K562 (cell line): ENCODE results near the gene SET. TPM values are rescaled to one million over a fixed set of nuclear protein-coding genes. Genes with fewer than 3 reads are reported as not detected.

Experiments
- ASH1L ChIP-seq: fragments of 450-650 bp; IDR thresholded peaks from 2 replicates; pipeline ENCODE4 v1.6.1; 2018; ENCODE audit warnings: borderline replicate concordance, mild to moderate bottlenecking, low read depth; ENCODE audit not compliant: partially characterized antibody
- DLX4 ChIP-seq: fragments of 250-450 bp; sonication (Bioruptor Pico); IDR thresholded peaks from 2 replicates; pipeline ENCODE4 v1.6.1; 2021; ENCODE audit warnings: mild to moderate bottlenecking
- EP400 ChIP-seq: fragments of 450-650 bp; IDR thresholded peaks from 2 replicates; pipeline ENCODE4 v1.6.1; 2017; ENCODE audit warnings: antibody characterized with exemption, mild to moderate bottlenecking, moderate library complexity
- FOXJ2 ChIP-seq: fragments of 200-800 bp; sonication (Bioruptor generic); IDR thresholded peaks from 2 replicates; pipeline ENCODE4 v1.6.1; 2016; ENCODE audit warnings: missing genetic modification characterization, missing compliant biosample characterization
- MAZ ChIP-seq, 2 experiments: fragments of 450-650 bp in 1 of 2; sonication (generic) in 1 of 2; formaldehyde crosslinking; IDR thresholded peaks in 1 of 2; conservative IDR thresholded peaks in 1 of 2; 2 replicates each; pipeline versions ENCODE4 v1.4.0 to v1.5.0; 2020; ENCODE audit warnings: mild to moderate bottlenecking in 1 of 2, missing genetic modification reagents in 1 of 2
- MGA ChIP-seq: fragments of 450-650 bp; IDR thresholded peaks from 2 replicates; pipeline ENCODE4 v1.6.1; 2016; ENCODE audit warnings: mild to moderate bottlenecking, moderate library complexity
- NFXL1 ChIP-seq: fragments of 450-650 bp; formaldehyde crosslinking; IDR thresholded peaks from 2 replicates; pipeline ENCODE4 v1.4.0; 2021; ENCODE audit warnings: mild to moderate bottlenecking
- RBM15 ChIP-seq: fragments of 200-400 bp; formaldehyde crosslinking; IDR thresholded peaks from 2 replicates; pipeline ENCODE4 v1.6.1; 2018; ENCODE audit warnings: mild to moderate bottlenecking, low read length, moderate library complexity; ENCODE audit not compliant: insufficient read depth
- RNF2 ChIP-seq: sonication (generic); IDR thresholded peaks from 2 replicates; pipeline ENCODE4 v1.6.1; 2016
- SMC3 ChIP-seq: conservative IDR thresholded peaks from 2 replicates; pipeline ENCODE4 v1.6.1; 2011; ENCODE audit warnings: low read depth, low read length, improper control_type of control experiment; ENCODE audit not compliant: insufficient read depth
- SREBF2 ChIP-seq: sonication (generic); formaldehyde crosslinking; IDR thresholded peaks from 2 replicates; pipeline ENCODE4 v1.4.0; 2020; ENCODE audit warnings: mild to moderate bottlenecking, missing genetic modification reagents
- TCFL5 ChIP-seq: fragments of 250-450 bp; sonication (Bioruptor Pico); conservative IDR thresholded peaks from 2 replicates; pipeline ENCODE4 v1.6.1; 2021; ENCODE audit warnings: mild to moderate bottlenecking, moderate library complexity, matching md5 sums
- THAP7 ChIP-seq: fragments of 250-450 bp; sonication (Bioruptor Pico); IDR thresholded peaks from 2 replicates; pipeline ENCODE4 v1.5.0; 2021
- ZNF282 ChIP-seq: sonication (generic); formaldehyde crosslinking; IDR thresholded peaks from 2 replicates; pipeline ENCODE4 v1.8.1; 2023; ENCODE audit warnings: missing genetic modification reagents
- ZNF717 ChIP-seq: fragments of 250-450 bp; sonication (Bioruptor Pico); IDR thresholded peaks from 2 replicates; pipeline ENCODE4 v1.5.0; 2021
- polyA plus RNA-seq, 8 experiments: library from polyadenylated mRNA; depleted of rRNA in 4 of 8; stranded (reverse) in 5 of 8; unstranded in 3 of 8; fragments of >200 nt; fragmentation: Nextera tagmentation in 2 of 8; fragmentation: Illumina TruSeq in 1 of 8; extraction: Ambion mirVana in 2 of 8; extraction: Trizol in 1 of 8; gene quantifications; 2 replicates each; pipeline versions ENCODE4 v1.2.1 to v1.2.3, GENCODE V29; 2011 to 2014; ENCODE audit warnings: inconsistent platforms in 1 of 8, missing spikeins in 1 of 8
- total RNA-seq, 7 experiments: library from RNA; depleted of rRNA in 6 of 7; stranded (reverse); fragments of >200 nt in 6 of 7; fragmentation: Illumina TruSeq in 2 of 7; extraction: Trizol in 2 of 7; gene quantifications; 2 replicates each; pipeline versions ENCODE4 v1.2.1 to v1.2.3, GENCODE V29; 2011 to 2021; ENCODE audit warnings: low replicate concordance in 1 of 7

Gene SET
- total and polyA plus RNA-seq, 9 of the 15 experiments (the other 6 are each of a cell fraction or from before 2014, with no cell fraction given), result 404 to 1,447 (median 907) TPM

GRCh38 chr9:128656416-128657343, 32.3 kb upstream of the SET start, which contains the start of gene DYNC2I2 (continued):
- TF ChIP-seq SREBF2 (no peak), FOXJ2 (tag) (peak; percentile 95), TCFL5 (CRISPR knock-in tag) (peak; percentile 40; the same call in 1 of the 2 replicates), DLX4 (CRISPR knock-in tag) (no peak), THAP7 (CRISPR knock-in tag) (peak; percentile 70; the same call in 1 of the 2 replicates), ZNF717 (CRISPR knock-in tag) (no peak), RBM15 (no peak), ZNF282 (0 out of 2 replicates have a peak, but pooled peaks have one; percentile 60), MGA (no peak), ASH1L (peak; percentile 67), SMC3 (no peak), NFXL1 (no peak), MAZ (CRISPR knock-in tag; conservative IDR thresholded peaks at IDR 0.05 in 1 of 2, IDR thresholded peaks at IDR 0.05 in 1 of 2) (peak; percentile 92 to 97), EP400 (no peak), RNF2 (peak; percentile 28)
